GM10248 (cell line): ENCODE results near the gene C10orf90.

Experiments used
- CTCF ChIA-PET: fragments of 300-600 bp; sonication (Branson Sonifier 250); formaldehyde crosslinking; extraction: SDS; loops from one replicate; lab custom pipeline; 2021; ENCODE audit warnings: antibody characterized with exemption; lab: Yijun Ruan, JAX
- POLR2A ChIA-PET: fragments of 350-650 bp; sonication (Branson Sonifier 250); formaldehyde crosslinking; extraction: SDS; loops from one replicate; lab custom pipeline; 2020; ENCODE audit warnings: antibody characterized with exemption; lab: Yijun Ruan, JAX
- DNase-seq: peaks from one replicate; pipeline ENCODE4 v3.0.0; 2012; ENCODE audit errors: extremely low spot score
- CTCF ChIP-seq: IDR thresholded peaks from 2 replicates; pipeline ENCODE4 v1.5.1; 2012; ENCODE audit warnings: mild to moderate bottlenecking, low read depth; ENCODE audit errors: extremely low read depth, missing control alignments, control extremely low read depth

Gene C10orf90

GRCh38 chr10:126646110-126646509 is 24.4 kb downstream of the C10orf90 start:
- ChIA-PET POLR2A (no interaction called here), CTCF (interaction anchor here (1.5 kb wide), 1 partner anchor 17 kb away, joined by 4 read pairs; no protein-coding TSS in a partner anchor)
- no peak for TF ChIP-seq CTCF
- no peak for DNase-seq

GRCh38 chr10:126640401-126640800 is 30.1 kb downstream of the C10orf90 start:
- TF ChIP-seq CTCF: no peak
- no peak for DNase-seq
- ChIA-PET CTCF (no interaction called here), POLR2A (no interaction called here)

- no peak for DNase-seq
- ChIA-PET POLR2A (no interaction called here), CTCF (no interaction called here)
- TF ChIP-seq CTCF: no peak
Measured at GRCh38 chr10:126639084-126639483, 31.4 kb downstream of the C10orf90 start.

- ChIA-PET CTCF (no interaction called here), POLR2A (no interaction called here)
- DNase-seq: no peak
- TF ChIP-seq CTCF: no peak
Measured at GRCh38 chr10:126638542-126638941, 32.0 kb downstream of the C10orf90 start.

GRCh38 chr10:126637501-126637900 is 33.0 kb downstream of the C10orf90 start:
- ChIA-PET CTCF (no interaction called here), POLR2A (no interaction called here)
- no peak for DNase-seq
- no peak for TF ChIP-seq CTCF

GRCh38 chr10:126634911-126635310 is 35.6 kb downstream of the C10orf90 start:
- ChIA-PET POLR2A (no interaction called here), CTCF (interaction anchor here (1.2 kb wide), 1 partner anchor 12 kb away, joined by 3 read pairs; no protein-coding TSS in a partner anchor)
- TF ChIP-seq CTCF: no peak
- no peak for DNase-seq
